PC-9 (cell line): ENCODE results near the gene CFAP74. TPM values are rescaled to one million over a fixed set of nuclear protein-coding genes. Genes with fewer than 3 reads are reported as not detected.

Source experiments
- BruUV-seq: library from RNA; stranded (reverse); fragments of 400-500 nt; replicated peaks from 2 replicates; lab custom pipeline; 2021; lab: Mats Ljungman, UMichigan
- CTCF ChIA-PET: fragments of 300-600 bp; sonication (Branson Sonifier 250); formaldehyde crosslinking; loops from one replicate; lab custom pipeline; 2022; ENCODE audit warnings: antibody characterized with exemption; lab: Charles Lee
- POLR2A ChIA-PET: fragments of 300-600 bp; sonication (Branson Sonifier 250); formaldehyde crosslinking; loops from one replicate; lab custom pipeline; 2022; ENCODE audit warnings: antibody characterized with exemption; ENCODE audit not compliant: unreplicated experiment; lab: Charles Lee
- DNase-seq, 2 experiments: peaks; one replicate each; pipeline versions ENCODE4 v3.0.0 to v3.0.0-alpha.2; 2015 to 2022; ENCODE audit warnings: mixed read lengths in 1 of 2
- H2AFZ ChIP-seq: fragments of 200-600 bp; sonication (generic); 2 replicates; pipeline ENCODE4 v1.8.1; 2017; ENCODE audit warnings: antibody characterized with exemption
- H3F3A ChIP-seq: fragments of 200-600 bp; sonication (generic); 2 replicates; pipeline ENCODE4 v1.8.1; 2017; ENCODE audit warnings: antibody characterized with exemption, mild to moderate bottlenecking, low read depth; ENCODE audit not compliant: insufficient read depth
- H3K27ac ChIP-seq: fragments of 200-600 bp; sonication (generic); 2 replicates; pipeline ENCODE4 v1.6.1; 2016; ENCODE audit warnings: mixed run types
- H3K27me3 ChIP-seq: fragments of 200-600 bp; sonication (generic); 2 replicates; pipeline ENCODE4 v1.6.1; 2016; ENCODE audit warnings: low read depth, mixed run types; ENCODE audit not compliant: insufficient read depth
- H3K36me3 ChIP-seq: fragments of 200-600 bp; sonication (generic); 2 replicates; pipeline ENCODE4 v1.6.1; 2016; ENCODE audit warnings: low read depth, mixed run types
- H3K4me1 ChIP-seq: fragments of 200-600 bp; sonication (generic); replicated peaks from 2 replicates; pipeline ENCODE4 v1.6.1; 2016; ENCODE audit warnings: mixed run types; ENCODE audit not compliant: insufficient read depth
- H3K4me2 ChIP-seq: fragments of 200-600 bp; sonication (generic); 2 replicates; pipeline ENCODE4 v1.6.1; 2017; ENCODE audit warnings: mixed run types
- H3K4me3 ChIP-seq: fragments of 200-600 bp; sonication (generic); 2 replicates; pipeline ENCODE4 v1.6.1; 2016; ENCODE audit warnings: mixed run types
- H3K79me2 ChIP-seq: fragments of 200-600 bp; sonication (generic); 2 replicates; pipeline ENCODE4 v1.6.1; 2017; ENCODE audit warnings: low read depth, mixed run types
- H3K9me2 ChIP-seq: fragments of 200-600 bp; sonication (generic); 2 replicates; pipeline ENCODE4 v1.8.1; 2017; ENCODE audit warnings: mild to moderate bottlenecking; ENCODE audit not compliant: insufficient read depth
- H3K9me3 ChIP-seq: fragments of 200-600 bp; sonication (generic); 2 replicates; pipeline ENCODE4 v1.8.1; 2016; ENCODE audit warnings: low read depth; ENCODE audit not compliant: insufficient read depth
- H4K20me1 ChIP-seq: fragments of 200-600 bp; sonication (generic); 2 replicates; pipeline ENCODE4 v1.8.1; 2017; ENCODE audit not compliant: insufficient read depth
- CTCF ChIP-seq: fragments of 200-600 bp; sonication (generic); conservative IDR thresholded peaks from 2 replicates; pipeline ENCODE4 v1.6.1; 2017; ENCODE audit warnings: mixed run types, antibody characterized with exemption, mild to moderate bottlenecking, moderate library complexity
- EZH2 ChIP-seq: fragments of 200-600 bp; sonication (generic); IDR thresholded peaks from 2 replicates; pipeline ENCODE4 v1.8.0; 2017; ENCODE audit warnings: antibody characterized with exemption, low read depth
- intact Hi-C: fragments of 100-400 bp; cut with micrococcal nuclease; formaldehyde crosslinking; loops from one replicate; pipeline ENCODE4 v1.10.0; 2022; ENCODE audit not compliant: unreplicated experiment
- total RNA-seq: library from RNA; stranded (reverse); gene quantifications from 2 replicates; pipeline ENCODE4 v1.2.3, GENCODE V29; 2021

CFAP74 gene
- total RNA-seq, 1 experiment from 2014 or later, result 2.8 TPM

- BruUV-seq, result no TSS peak
- CTCF ChIA-PET, result interaction anchor here (0.5 kb wide), 1 partner anchor 21 kb away, joined by 10 read pairs; no protein-coding TSS in a partner anchor
- intact Hi-C loops, result no loop called here
These were observed 123.6 kb downstream of the CFAP74 start for GRCh38 chr1:1879942-1880341.

GRCh38 chr1:1877865-1878436 is 125.6 kb downstream of the CFAP74 start:
- no peak for DNase-seq
- Histone ChIP-seq H3K36me3 (0 out of 2 replicates have a peak, but pooled peaks cover 5% of the 10 kb centered on the region), H3K4me1 (no peaks in the 10 kb centered on the region), H3K27ac (no peak overlapping the region), H3K27me3 (no peaks in the 10 kb centered on the region), H3F3A (peaks cover 4% of the 10 kb centered on the region; the same call in 1 of the 2 replicates), H3K9me2 (no peaks in the 10 kb centered on the region), H3K4me3 (no peak overlapping the region), H4K20me1 (peaks cover 92% of the 10 kb centered on the region), H3K4me2 (no peak overlapping the region), H2AFZ (no peak overlapping the region), H3K9me3 (no peaks in the 10 kb centered on the region), H3K79me2 (peaks cover 97% of the 10 kb centered on the region)
- intact Hi-C loops, result no loop called here
- ChIA-PET CTCF (no interaction called here), POLR2A (interaction anchor here (0.6 to 0.7 kb wide), 2 partner anchors 28 to 97 kb away, joined by 3 to 5 read pairs; no protein-coding TSS in a partner anchor)
- TF ChIP-seq CTCF (no peak), EZH2 (no peak)
- BruUV-seq, result no TSS peak

More at GRCh38 chr1:1879942-1880341, 123.6 kb downstream of the CFAP74 start:
- no peak overlapping the region for H2AFZ ChIP-seq
- no peak overlapping the region for H3K4me3 ChIP-seq
- no peaks in the 10 kb centered on the region for H3K27me3 ChIP-seq
- no peak for DNase-seq
- H4K20me1 ChIP-seq, result peaks cover 94% of the 10 kb centered on the region
- H3K4me1 ChIP-seq, result 0 out of 2 replicates have a peak, but pooled peaks cover 3% of the 10 kb centered on the region
- H3K9me2 ChIP-seq, result no peaks in the 10 kb centered on the region
- peaks cover 4% of the 10 kb centered on the region; the same call in 1 of the 2 replicates for H3F3A ChIP-seq
- TF ChIP-seq EZH2 (no peak), CTCF (no peak)
- peaks cover 97% of the 10 kb centered on the region for H3K79me2 ChIP-seq
- POLR2A ChIA-PET, result no interaction called here
- no peak overlapping the region for H3K27ac ChIP-seq
- H3K36me3 ChIP-seq, result 0 out of 2 replicates have a peak, but pooled peaks cover 5% of the 10 kb centered on the region
- H3K4me2 ChIP-seq, result no peak overlapping the region
- no peaks in the 10 kb centered on the region for H3K9me3 ChIP-seq

- POLR2A ChIA-PET, result no interaction called here
- Histone ChIP-seq H3K36me3 (0 out of 2 replicates have a peak, but pooled peaks cover 5% of the 10 kb centered on the region), H3K4me2 (no peak overlapping the region), H2AFZ (no peak overlapping the region), H3K4me3 (no peak overlapping the region), H3K27ac (no peak overlapping the region), H3K27me3 (no peaks in the 10 kb centered on the region), H3K4me1 (no peaks in the 10 kb centered on the region), H3K9me2 (no peaks in the 10 kb centered on the region), H4K20me1 (peaks cover 92% of the 10 kb centered on the region), H3F3A (no peaks in the 10 kb centered on the region), H3K9me3 (no peaks in the 10 kb centered on the region), H3K79me2 (peaks cover 97% of the 10 kb centered on the region)
- intact Hi-C loops, result no loop called here
- DNase-seq, result no peak
- no peak for TF ChIP-seq CTCF
- TF ChIP-seq EZH2, result no peak
- BruUV-seq, result no TSS peak
- CTCF ChIA-PET, result no interaction called here
These were observed 127.2 kb downstream of the CFAP74 start for GRCh38 chr1:1876335-1876930.
